Adrenal gland (tissue), 12 donors: ENCODE measurements around the gene CABP1. TPM values are rescaled to one million over a fixed set of nuclear protein-coding genes. Genes with fewer than 3 reads are reported as not detected.
A peak's percentile ranks its signal among the peaks of the same experiment; 100 is the strongest.

Source experiments
- DNase-seq, 7 donors: peaks; one replicate each; pipeline ENCODE4 v3.0.0-alpha.2; 2019 to 2020
- H3K27ac ChIP-seq, 5 donors: fragments of 200-600 bp; sonication (generic) in 4 of 5; 1 replicate in 3 of 5; 2 replicates in 2 of 5; pipeline versions ENCODE4 v1.5.1 to v1.8.0; 2016 to 2020; ENCODE audit warnings: mild to moderate bottlenecking in 1 of 5
- H3K27me3 ChIP-seq: fragments of 200-600 bp; 2 replicates; pipeline ENCODE4 v1.8.0; 2021
- H3K36me3 ChIP-seq, 2 donors: fragments of 200-600 bp; replicated peaks in 1 of 2; 1 replicate in 1 of 2; 2 replicates in 1 of 2; pipeline versions ENCODE4 v1.5.1 to v1.8.0; 2018 to 2022
- H3K4me1 ChIP-seq, 2 donors: fragments of 200-600 bp; replicated peaks in 1 of 2; 1 replicate in 1 of 2; 2 replicates in 1 of 2; pipeline versions ENCODE4 v1.5.1 to v1.8.0; 2018 to 2021
- H3K4me3 ChIP-seq, 4 donors: fragments of 200-600 bp; sonication (generic) in 3 of 4; one replicate each; pipeline ENCODE4 v1.5.1; 2016 to 2018
- H3K9me3 ChIP-seq, 3 donors: fragments of 200-600 bp; sonication (generic) in 1 of 3; replicated peaks in 1 of 3; 1 replicate in 2 of 3; 2 replicates in 1 of 3; pipeline versions ENCODE4 v1.5.1 to v1.8.0; 2016 to 2021
- CTCF ChIP-seq, 6 experiments: fragments of 450-650 bp in 4 of 6; fragments of 200-600 bp in 2 of 6; sonication (generic) in 1 of 6; IDR thresholded peaks; 1 replicate in 5 of 6; 2 replicates in 1 of 6; pipeline versions ENCODE4 v1.5.1 to v1.8.0; 2016 to 2021; ENCODE audit warnings: antibody characterized with exemption in 6 of 6, mild to moderate bottlenecking in 2 of 6, moderate library complexity in 1 of 6
- POLR2A ChIP-seq, 2 donors: fragments of 450-650 bp; IDR thresholded peaks; one replicate each; pipeline ENCODE4 v1.6.1; 2017; ENCODE audit warnings: antibody characterized with exemption in 2 of 2, mild to moderate bottlenecking in 2 of 2, moderate library complexity in 1 of 2
- WGBS, 4 donors: extraction: QIAGEN DNeasy Blood & Tissue Kit in 2 of 4; methylation state at CpG; one replicate each; pipeline versions ENCODE4 v1.1.5 to v1.1.7; 2013 to 2017; 5-methylcytosine and 5-hydroxymethylcytosine counted together
- intact Hi-C, 2 donors: fragments of 100-400 bp; cut with DNase I; formaldehyde crosslinking; loops; one replicate each; pipeline versions ENCODE4 v1.14.1 to v1.15.0; 2022 to 2023
- polyA plus RNA-seq, 3 donors: library from polyadenylated mRNA; stranded (reverse); fragments of 200-250 nt in 2 of 3; fragments of 350-450 nt in 1 of 3; fragmentation: Illumina TruSeq in 1 of 3; extraction: RNeasy Lipid Tissue Mini Kit (QIAGEN cat#74804) in 1 of 3; gene quantifications; one replicate each; pipeline ENCODE4 v1.2.3, GENCODE V29; 2013 to 2014
- total RNA-seq, 9 donors: library from RNA; depleted of rRNA in 4 of 9; stranded (reverse); fragments of >200 nt in 4 of 9; fragments of 120-200 nt in 1 of 9; fragmentation: NEBNext Ultra II Directional in 1 of 9; extraction: Animal tissue kit (Norgen Biotek cat#: 25700) in 1 of 9; gene quantifications; one replicate each; pipeline versions ENCODE4 v1.1.0 to v1.2.4, GENCODE V29; 2013 to 2023
- donor health status: healthy with polysubstance abuse.
- donor health status: Bipolar disorder and iron deficiency.
- donor health status: DM: yes; HTN: yes; CAD: no.
- donor health status: DM: no; HTN: no; CAD: no.
- donor health status: DM: no; HTN: no; CAD: no.
- donor health status: DM: yes; HTN: yes; CAD: no.

CABP1 gene
- total and polyA plus RNA-seq, 12 donors: 0.42 to 5.1 (median 2.3) TPM; not detected in 1

- Histone ChIP-seq H3K4me1 (peaks cover 4 to 8% of the 10 kb centered on the region in 2 donors), H3K27ac (no peak overlapping the region), H3K36me3 (no peaks in the 10 kb centered on the region), H3K9me3 (no peaks in the 10 kb centered on the region), H3K27me3 (peaks cover 5% of the 10 kb centered on the region), H3K4me3 (peak overlapping the region in 1 of 4 donors; percentile 39)
- intact Hi-C loops: loop anchor here (5.0 to 10.0 kb wide), 4 partner anchors 62 to 325 kb away; partner anchors contain the start of genes HNF1A (in 2 of the 2), UNC119B (in 2 of the 2) and POP5 (in 1 of the 2)
- WGBS, 4 donors: 2 to 25% (median 18%) methylated on average over 14 to 33 of the region's 33 CpGs
- TF ChIP-seq CTCF (IDR thresholded peaks at IDR 0.05) (peak in 1 of 6 experiments; percentile 6), POLR2A (IDR thresholded peaks at IDR 0.05) (no peak)
- DNase-seq: no peak
Observed at GRCh38 chr12:120649442-120650232, 9.2 kb downstream of the CABP1 start.

- Histone ChIP-seq H3K27me3 (peaks cover 5% of the 10 kb centered on the region), H3K36me3 (no peaks in the 10 kb centered on the region), H3K4me3 (no peak overlapping the region), H3K4me1 (peaks cover 4 to 8% of the 10 kb centered on the region in 2 donors), H3K9me3 (no peaks in the 10 kb centered on the region), H3K27ac (no peak overlapping the region)
- intact Hi-C loops: loop anchor here in 1 of 2 donors (10.0 kb wide), 1 partner anchor 65 kb away; the partner anchor contains the start of gene POP5
- DNase-seq: no peak
- TF ChIP-seq POLR2A (IDR thresholded peaks at IDR 0.05) (no peak), CTCF (IDR thresholded peaks at IDR 0.05) (no peak)
- 64 to 81% (median 74%) methylated on average over 11 to 12 of the region's 12 CpGs for WGBS, 4 donors
Observed at GRCh38 chr12:120650233-120650690, 9.8 kb downstream of the CABP1 start.

GRCh38 chr12:120651821-120652220 lies 11.4 kb downstream of the CABP1 start:
- no peaks in the 10 kb centered on the region for H3K36me3 ChIP-seq
- H3K27me3 ChIP-seq: no peaks in the 10 kb centered on the region
- no peak for TF ChIP-seq POLR2A (IDR thresholded peaks at IDR 0.05)
- no peak for TF ChIP-seq CTCF (IDR thresholded peaks at IDR 0.05)
- DNase-seq: no peak
- H3K4me3 ChIP-seq: no peak overlapping the region
- 61 to 70% (median 67%) methylated on average over 5 of the region's 5 CpGs for WGBS, 4 donors
- intact Hi-C loops: loop anchor here in 1 of 2 donors (10.0 kb wide), 1 partner anchor 67 kb away; the partner anchor contains the start of gene POP5
- peaks cover 4 to 8% of the 10 kb centered on the region in 2 donors for H3K4me1 ChIP-seq
- H3K9me3 ChIP-seq: no peaks in the 10 kb centered on the region
- H3K27ac ChIP-seq: no peak overlapping the region

- DNase-seq: no peak
Observed at GRCh38 chr12:120652656-120653435, 12.4 kb downstream of the CABP1 start.

More at GRCh38 chr12:120652656-120653435, 12.4 kb downstream of the CABP1 start:
- H3K4me3 ChIP-seq: no peak overlapping the region
- WGBS, 4 donors: 56 to 67% (median 65%) methylated on average over 8 to 10 of the region's 10 CpGs
- no peak for TF ChIP-seq CTCF (IDR thresholded peaks at IDR 0.05)
- TF ChIP-seq POLR2A (IDR thresholded peaks at IDR 0.05): no peak
- H3K9me3 ChIP-seq: no peaks in the 10 kb centered on the region
- no peaks in the 10 kb centered on the region for H3K36me3 ChIP-seq
- H3K4me1 ChIP-seq: peaks cover 4 to 8% of the 10 kb centered on the region in 2 donors
- intact Hi-C loops: loop anchor here in 1 of 2 donors (10.0 kb wide), 1 partner anchor 68 kb away; the partner anchor contains the start of gene POP5
- no peak overlapping the region for H3K27ac ChIP-seq
- no peaks in the 10 kb centered on the region for H3K27me3 ChIP-seq
